Hematopoietic multipotent progenitor cell treated with erythropoietin and hydrocortisone succinate and interleukin-3 and kit ligand, for 8 days (in vitro differentiated cells): Measurements from ENCODE around the gene VPS41.
A peak's percentile ranks its signal among the peaks of the same experiment; 100 is the strongest.

ENCODE experiments used
- DNase-seq: peaks from one replicate; pipeline ENCODE4 v3.0.0-alpha.2; 2015

Gene VPS41

GRCh38 chr7:38905056-38905759 is 3.8 kb downstream of the VPS41 start:
- peak; percentile 26 for DNase-seq

- DNase-seq = no peak
Observed at GRCh38 chr7:38903057-38903456, 5.9 kb downstream of the VPS41 start.

GRCh38 chr7:38902449-38902848 is 6.5 kb downstream of the VPS41 start:
- peak; percentile 64 for DNase-seq

GRCh38 chr7:38893061-38893460 is 15.9 kb downstream of the VPS41 start:
- no peak for DNase-seq

- DNase-seq = no peak
Observed at GRCh38 chr7:38890597-38890996, 18.4 kb downstream of the VPS41 start.

GRCh38 chr7:38889872-38890432 is 19.0 kb downstream of the VPS41 start:
- DNase-seq = no peak

GRCh38 chr7:38889079-38889478 is 19.9 kb downstream of the VPS41 start:
- DNase-seq = no peak

- DNase-seq = no peak
Observed at GRCh38 chr7:38886265-38886664, 22.7 kb downstream of the VPS41 start.

GRCh38 chr7:38883706-38884105 is 25.3 kb downstream of the VPS41 start:
- DNase-seq = no peak

- DNase-seq = no peak
Observed at GRCh38 chr7:38881947-38882684, 26.9 kb downstream of the VPS41 start.

GRCh38 chr7:38881015-38881414 is 28.0 kb downstream of the VPS41 start:
- no peak for DNase-seq

GRCh38 chr7:38880454-38880853 is 28.5 kb downstream of the VPS41 start:
- DNase-seq = no peak

- DNase-seq = no peak
Observed at GRCh38 chr7:38880035-38880434, 29.0 kb downstream of the VPS41 start.

- no peak for DNase-seq
Observed at GRCh38 chr7:38878694-38879457, 30.1 kb downstream of the VPS41 start.

GRCh38 chr7:38873433-38873832 is 35.6 kb downstream of the VPS41 start:
- DNase-seq = no peak

- no peak for DNase-seq
Observed at GRCh38 chr7:38872202-38872601, 36.8 kb downstream of the VPS41 start.

GRCh38 chr7:38870147-38870546 is 38.8 kb downstream of the VPS41 start:
- DNase-seq = no peak

GRCh38 chr7:38863601-38864291 is 45.2 kb downstream of the VPS41 start:
- DNase-seq = no peak

- no peak for DNase-seq
Observed at GRCh38 chr7:38862666-38863065, 46.3 kb downstream of the VPS41 start.

GRCh38 chr7:38858259-38858884 is 50.6 kb downstream of the VPS41 start:
- DNase-seq = no peak

GRCh38 chr7:38855867-38856266 is 53.1 kb downstream of the VPS41 start:
- DNase-seq = peak; percentile 25

- no peak for DNase-seq
Observed at GRCh38 chr7:38855386-38855785, 53.6 kb downstream of the VPS41 start.
